HG03108 (cell line): ENCODE data around the gene NFAM1.

Experiments used
- ATAC-seq: cut with Tn5 transposase; IDR thresholded peaks from one replicate; pipeline ENCODE4 v1.9.1; 2021; ENCODE audit warnings: moderate library complexity; ENCODE audit not compliant: unreplicated experiment

The NFAM1 gene

DNA sequence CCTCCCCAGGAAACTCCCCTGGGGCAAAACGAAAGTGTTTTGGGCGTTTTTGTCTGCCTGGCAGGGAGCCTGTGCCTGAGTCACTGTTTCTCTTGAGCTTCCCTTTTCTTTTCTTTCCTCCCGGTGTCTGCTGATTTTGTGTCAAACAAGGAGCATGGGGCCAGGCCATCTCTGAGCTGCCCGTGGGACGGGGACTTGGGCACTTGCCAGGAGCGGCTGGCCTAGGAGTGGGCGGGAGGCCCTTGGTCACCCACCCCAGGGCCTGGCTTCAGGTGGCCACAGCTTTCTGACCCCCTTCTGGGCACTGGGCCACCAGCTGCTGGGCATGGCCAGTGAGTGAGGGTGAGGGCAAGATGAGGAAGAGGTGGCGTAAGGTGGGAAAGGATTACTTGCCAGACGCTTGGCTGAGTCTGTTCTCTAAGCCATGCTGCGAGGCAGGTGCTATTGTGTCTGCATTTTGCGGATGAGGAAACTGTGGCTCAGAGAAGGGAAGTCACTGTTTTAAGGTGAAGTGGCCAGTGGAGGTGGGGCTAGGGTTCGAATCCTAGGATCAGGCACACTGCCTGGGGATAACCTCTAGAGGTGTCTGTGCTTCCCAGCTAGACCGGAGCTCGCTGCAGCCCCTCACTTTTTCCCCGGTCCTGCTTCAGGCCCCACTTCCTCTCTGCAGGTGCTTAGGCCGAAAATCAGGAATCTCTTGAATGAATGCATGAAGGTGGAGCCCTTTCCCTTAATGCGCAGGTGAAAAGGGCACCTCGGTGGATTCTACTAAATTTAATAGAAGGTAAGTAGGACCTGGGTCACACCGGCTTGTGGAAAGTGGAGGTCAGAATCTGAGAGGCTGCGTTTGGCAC is 7.8 kb upstream of the NFAM1 start:
- no peak for ATAC-seq

DNA sequence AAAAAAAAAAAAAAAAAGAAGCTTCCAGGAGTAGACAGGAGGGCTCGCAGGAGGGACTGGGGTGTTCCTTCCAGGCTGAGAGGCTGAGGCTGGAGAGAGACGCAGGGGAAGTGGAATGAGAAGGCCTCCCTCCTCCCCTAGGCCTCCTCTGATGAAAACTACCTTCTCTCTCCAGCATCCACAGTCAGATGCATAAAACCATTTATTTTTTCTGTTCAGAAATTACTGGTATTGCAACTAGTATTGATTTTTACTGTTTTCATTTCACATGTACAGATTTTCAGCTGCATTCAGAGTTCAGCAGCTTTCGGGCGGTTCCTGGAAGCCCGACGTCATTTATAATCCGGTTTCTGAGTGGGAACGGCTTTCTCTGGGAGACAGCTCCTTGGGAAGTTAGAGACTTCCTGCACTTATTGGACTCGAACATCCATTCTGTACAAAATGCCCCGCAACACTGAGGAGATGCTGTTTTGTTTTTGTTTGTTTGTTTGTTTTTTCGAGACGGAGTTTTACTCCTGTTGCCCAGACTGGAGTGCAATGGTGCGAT is 6.9 kb upstream of the NFAM1 start:
- ATAC-seq, result no peak

DNA sequence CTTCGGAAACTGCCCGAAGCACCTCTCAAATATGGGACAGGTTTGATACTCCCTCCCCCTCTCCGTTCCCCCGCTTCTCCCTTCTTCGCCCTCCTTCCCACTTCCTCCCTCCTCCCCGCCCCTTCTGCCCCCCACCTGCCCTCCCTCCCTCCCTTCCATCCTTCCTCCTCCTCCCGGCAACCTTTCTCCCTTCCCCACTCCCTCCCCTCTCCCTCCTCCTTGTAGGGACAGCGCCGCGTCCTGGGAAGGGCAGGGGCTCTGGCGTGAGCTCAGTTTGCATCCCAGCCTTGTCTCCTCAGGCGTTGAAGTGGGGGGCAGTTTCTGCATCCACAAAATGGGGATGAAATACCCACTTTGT is 6.1 kb upstream of the NFAM1 start:
- no peak for ATAC-seq

DNA sequence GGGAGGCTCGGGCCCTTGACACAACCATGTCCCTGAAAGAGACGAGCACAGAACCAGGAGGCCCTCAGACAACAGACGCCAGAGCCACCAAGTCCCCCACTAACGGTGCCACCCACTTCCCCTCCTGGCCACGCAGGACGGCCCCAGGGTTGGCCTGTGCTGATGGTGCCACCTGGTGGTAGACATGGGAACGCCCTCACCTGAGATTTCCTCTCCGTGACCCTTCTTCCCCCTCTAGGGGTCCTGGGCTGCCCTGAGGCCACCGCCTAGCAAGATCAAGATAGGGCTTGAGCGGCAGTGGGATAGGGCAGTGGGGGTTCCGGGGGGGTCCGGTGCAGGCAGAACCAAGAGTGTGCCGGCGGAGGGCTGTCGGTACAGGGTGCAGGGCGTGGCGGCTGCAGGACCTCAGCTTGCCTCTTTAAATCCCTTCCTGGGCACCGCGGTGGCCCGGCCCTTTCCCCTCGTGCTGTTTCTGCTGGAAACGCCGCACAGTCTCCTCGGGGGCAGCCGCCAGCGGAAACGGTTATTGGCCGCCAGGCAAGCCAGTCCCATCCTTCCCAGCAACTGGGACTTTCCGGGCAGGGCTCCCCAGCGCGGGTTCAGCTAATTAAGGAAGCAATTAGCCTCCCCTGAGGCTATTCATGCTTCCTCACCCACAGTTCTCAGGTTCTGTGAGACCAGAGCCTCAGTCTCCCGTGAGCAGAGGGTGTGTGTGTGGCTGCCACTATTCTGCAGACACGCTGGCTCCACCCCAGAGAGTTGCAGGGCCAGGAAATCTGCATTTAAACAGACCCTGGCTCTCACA is 5.5 kb upstream of the NFAM1 start:
- peak; percentile 55 for ATAC-seq

DNA sequence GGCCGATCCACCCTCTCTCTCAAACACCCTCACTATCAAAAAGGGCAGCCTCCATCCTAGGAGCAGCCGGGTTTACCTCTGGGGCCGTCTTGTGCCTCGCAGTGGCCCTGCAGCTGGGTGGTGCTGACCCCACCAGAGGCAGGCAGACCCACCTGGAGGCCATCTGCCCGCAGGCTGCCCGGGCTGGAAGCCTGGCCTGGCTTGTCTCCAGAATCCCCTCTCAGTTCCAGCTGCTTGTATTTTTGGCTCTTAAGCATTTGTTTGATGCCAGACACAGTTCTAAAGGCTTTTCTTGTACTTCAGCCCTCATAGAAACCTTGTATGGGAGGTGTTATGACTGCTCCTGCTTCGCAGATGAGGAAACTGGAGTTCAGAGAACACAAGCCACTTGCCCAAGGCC is 4.2 kb upstream of the NFAM1 start:
- no peak for ATAC-seq

DNA sequence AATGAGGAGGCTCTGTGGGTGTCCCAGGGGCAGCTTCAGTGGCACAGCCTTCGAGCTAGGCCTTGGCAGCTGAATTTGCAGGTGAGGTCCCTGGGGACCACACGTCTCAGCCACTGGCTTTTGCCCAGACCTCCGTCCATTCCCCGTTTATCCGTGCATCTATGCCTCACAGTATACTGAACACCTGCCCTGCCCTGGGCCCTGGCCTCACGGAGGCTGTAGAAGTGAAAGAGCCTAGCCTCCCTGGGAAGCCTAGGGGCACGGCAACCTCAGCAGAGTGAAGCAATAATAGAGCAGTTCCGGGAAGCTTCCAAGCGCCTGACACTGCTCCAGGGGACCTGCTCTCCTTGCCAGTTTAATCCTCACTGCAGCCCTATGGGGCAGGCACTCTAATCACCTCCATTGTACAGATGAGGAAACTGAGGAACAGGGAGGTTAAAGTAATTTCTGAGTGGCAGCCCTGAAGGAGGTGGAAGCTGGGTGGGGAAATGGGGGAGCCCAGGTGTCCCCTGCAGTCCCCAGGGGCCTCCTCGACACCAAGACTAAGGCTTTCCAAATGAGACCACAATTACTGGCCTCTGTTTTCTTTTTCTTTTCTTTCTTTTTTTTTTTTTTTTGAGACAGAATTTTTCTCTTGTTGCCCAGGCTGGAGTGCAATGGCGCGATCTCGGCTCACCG is 2.7 kb upstream of the NFAM1 start:
- no peak for ATAC-seq

DNA sequence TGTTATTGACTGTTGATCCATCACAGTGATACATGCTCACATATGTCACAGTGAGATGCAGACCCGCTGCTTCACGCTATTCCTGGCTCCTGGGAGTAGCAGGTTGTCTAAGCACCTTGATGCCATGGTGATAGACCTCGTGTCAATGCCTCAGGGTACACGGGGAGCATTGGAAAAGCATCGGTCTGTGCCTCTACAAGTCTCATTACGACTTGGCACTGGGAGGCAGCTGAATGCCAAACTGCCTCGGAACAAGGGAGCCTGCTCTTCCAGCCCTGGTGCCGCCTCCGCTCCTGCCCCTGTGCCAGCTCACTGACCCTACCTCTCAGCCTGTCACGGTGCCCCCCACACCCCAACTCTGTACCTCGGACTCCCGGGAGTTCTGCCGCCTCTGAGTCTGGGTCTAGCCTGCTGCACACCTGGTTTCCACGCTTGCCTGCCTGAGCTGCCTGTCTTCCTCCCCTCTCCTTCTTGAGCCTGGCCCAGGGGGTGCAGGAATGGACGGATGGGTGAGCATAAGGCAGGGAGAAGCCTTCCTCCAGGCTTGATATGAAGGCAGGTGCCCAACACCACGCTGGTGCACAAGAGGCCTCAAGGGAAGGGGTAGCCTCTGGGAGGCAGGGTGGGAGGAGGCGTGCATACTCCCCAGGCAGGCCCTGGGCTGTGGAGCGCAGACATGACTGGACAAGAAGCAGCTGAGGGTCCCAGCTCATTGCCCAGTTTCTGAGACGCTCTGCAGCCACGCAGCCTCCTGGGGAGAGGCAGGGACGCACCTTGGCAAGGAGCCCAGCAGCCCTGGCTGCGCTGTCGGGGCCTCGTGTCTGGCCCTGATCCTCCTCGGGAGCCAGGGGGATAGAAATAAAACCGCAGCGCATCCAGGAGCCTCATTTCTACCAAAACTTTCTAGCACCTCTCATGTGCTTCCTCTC is 1.8 kb upstream of the NFAM1 start:
- ATAC-seq, result no peak

DNA sequence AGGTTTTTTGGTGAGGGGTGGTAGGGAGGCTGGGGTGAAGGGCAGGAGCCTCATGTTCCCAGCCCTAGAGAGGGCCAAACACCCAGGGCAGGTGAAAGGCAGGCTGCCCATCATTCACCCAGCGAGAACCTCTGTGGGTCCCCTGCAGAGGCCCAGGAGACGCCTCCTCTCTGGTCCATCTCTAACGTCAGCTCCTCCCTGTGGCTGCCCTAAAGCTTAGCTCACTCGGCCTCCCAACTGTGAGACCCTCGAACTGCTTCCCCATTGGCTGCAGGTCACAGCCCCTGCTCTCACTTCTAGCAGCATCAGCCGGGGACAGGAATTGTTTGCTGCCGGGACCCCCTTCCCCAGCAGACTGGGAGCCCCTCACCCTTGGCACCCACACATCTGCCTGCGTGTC is 615 bp upstream of the NFAM1 start:
- ATAC-seq, result no peak

DNA sequence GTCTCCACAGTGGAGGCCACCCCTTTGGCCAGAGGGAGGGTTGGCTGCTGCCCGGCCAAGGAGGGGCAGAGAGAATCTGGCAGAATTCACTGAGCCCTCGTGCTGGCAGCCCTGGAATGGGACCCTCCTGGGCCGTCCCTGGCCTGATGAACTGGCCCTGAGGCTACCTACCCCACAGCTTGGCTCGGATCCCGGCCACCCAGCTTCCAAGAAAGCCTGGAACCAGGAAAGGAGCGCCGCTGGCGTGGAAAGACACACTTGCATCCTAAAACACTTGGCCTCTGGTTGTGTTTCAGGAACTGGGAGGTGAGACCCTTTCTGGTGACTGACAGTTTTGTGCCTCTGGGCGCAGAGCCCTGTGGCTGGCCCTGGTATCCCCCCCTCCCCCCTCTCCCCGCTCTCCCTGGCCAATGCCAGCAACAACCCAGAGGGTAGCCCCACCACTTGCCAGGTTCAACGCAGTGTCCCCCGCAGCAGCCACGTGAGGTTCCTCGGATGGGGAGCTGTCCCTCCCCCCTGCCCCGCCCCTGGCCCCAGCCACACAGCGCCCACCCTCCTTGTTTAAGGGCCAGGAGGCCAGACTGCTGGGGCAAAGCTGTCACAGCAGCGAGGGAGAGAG is 693 bp downstream of the NFAM1 start:
- no peak for ATAC-seq

DNA sequence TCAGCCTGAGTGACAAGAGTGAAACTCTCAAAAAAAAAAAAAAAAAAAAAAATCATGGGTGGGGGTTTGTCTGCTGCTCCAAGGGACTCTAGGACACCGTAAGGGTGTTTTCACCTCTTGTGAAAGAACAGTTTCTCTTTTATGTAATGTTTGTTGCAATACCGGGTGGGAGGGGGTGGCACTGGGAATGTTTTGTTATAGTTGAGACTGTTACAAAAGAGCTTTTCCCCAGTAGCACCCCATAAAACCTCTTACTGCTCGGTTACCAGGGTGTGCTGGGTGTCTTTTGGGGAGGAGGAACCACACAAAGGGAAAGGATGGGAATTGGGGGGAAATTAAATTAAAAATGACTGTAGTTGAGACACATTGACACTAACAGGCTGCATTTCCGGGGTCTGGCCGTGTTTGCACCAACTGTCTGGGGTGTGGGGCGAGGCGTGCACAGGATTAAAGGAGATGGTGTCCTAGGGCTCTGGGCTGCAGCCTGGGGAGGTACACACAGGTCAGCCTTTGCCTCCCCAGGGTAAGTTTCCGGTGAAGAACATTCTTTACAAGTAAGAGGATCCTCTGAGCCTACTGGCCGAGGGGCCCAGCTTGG is 1.6 kb downstream of the NFAM1 start:
- no peak for ATAC-seq

DNA sequence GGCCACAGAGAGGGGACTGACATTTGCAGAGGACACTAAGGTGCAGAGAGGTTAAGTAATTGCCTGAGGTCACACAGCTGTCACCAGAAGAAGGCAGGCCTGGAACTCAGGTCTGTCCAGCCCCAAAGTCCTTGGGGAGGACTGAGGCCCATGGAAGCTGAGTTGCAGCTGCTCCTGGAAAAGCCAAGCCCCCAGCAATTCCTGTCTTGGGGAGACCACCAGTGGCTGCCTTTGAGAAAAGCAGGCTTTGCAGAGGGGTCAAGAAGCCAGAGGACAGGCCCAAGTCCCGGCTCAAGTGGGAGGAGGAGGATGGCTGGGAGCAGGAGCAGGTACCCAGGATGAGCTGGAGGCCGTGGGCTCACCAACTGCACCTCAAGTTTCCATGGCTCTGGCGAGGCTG is 3.4 kb downstream of the NFAM1 start:
- no peak for ATAC-seq

DNA sequence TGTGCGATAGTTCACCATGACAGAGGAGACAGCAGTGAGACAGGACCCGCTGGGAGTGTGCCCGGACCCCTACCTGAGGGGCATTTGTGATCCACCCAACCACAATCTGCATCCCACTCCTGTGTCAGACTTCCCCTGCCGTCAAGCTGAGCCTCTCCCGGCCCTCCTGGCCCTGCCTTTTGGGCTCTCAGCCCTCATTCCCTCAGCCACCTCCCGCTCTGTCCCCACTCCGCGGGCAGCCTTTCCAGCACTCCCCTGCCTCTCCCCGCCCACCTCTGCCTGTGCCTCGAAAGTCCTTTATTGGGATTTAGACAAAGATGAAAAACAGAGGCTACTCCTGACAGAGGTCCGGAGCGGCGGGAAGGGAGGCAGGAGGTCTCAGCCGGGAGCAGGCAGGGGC is 4.2 kb downstream of the NFAM1 start:
- no peak for ATAC-seq

DNA sequence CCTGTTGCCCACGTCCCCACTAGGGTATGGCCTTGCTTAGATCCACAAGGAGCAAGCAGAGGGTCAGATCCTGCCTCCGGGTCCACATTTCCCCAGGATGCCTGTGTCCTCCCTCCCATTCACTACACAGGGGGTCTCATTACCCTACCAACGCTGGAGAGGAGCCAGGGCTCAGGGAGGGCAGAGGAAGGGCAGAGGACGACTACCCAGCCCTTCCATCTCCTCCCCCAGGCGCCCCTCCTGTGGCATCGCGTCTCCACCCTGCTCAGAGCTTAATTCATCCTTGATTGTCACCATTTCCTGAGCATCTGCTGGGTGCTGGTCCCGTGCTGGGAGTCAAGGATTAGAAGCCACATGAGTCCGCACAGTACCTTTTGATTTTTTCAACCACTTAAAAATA is 5.0 kb downstream of the NFAM1 start:
- ATAC-seq, result no peak

DNA sequence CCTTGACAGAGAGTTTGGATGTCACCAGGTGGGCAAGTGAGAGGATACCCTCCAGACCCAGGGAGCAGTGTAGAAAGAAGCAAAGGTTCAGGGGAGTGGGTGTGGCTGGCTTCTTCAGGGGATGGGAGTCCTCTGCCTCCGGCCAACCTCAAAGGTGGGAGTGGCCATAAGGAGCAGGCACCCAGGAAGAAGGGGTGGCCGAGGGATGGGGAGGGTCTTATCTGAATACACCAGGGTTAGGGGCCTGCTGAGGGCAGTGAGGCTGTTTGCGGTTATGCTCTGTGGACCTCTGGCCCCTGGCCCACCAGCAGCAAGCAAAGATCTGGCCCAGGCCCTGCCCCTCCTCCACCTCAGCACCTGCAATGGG is 6.2 kb downstream of the NFAM1 start:
- no peak for ATAC-seq

DNA sequence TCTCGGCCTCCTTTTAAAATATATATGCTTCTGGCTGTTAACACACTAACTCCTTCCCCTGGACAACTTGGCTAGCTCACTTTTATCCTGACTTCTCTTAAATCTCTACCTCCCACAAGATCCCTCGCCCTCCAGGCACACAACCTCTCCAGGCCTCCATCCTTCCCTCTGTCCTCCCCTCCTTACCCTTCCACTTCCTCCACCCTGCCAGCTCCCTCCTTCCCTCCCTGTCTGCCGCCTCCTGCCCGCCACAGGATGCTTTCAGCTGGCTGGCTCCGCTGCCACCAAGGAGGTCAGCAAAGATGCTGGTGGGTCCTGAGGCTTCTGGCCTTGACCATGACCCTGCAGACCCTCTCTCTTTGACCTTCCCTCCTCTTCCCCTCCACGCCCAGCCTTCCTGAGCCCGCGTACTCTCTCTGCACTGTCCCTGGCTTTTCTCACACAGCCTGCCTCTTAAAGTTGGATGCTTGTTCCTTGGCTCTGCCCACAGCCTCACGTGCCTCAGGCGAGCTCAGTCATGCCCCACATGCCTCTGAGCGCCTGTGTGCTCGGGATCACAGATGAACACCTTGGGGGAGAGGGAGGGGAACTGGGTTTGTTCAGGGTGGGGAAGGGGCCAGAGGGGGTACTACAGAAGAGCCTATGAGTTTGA is 6.7 kb downstream of the NFAM1 start:
- ATAC-seq, result no peak

DNA sequence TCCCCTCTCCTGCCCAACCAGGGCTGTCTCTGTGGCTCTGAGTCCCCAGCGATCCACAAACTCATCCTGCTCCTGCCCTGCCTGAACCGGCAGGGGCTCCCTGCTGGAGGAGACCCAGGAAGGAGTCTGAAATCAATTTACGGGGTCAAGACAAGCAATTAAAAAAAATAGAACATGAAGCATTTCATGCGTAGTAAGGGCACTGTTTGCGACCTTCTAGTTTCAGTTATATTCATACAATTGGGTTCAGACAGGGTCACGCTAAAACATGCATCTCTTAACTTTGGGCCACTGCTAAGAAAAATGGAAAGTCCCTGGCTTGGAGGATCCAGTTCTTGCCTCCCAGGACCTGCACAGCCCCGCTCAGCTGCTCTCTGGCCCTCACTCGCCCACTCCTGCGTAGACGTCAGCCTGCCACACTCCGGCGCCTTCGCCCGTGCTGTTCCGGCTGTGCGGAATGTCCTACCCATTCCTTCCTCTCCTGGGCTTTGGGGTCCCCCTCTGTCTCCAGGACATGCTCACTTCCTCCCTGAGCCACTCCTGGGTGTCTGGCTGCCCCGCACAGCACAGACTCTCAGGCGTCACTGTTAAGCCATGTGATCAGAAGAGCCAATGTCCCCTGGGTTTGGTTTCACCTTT is 12.8 kb downstream of the NFAM1 start:
- ATAC-seq, result no peak

DNA sequence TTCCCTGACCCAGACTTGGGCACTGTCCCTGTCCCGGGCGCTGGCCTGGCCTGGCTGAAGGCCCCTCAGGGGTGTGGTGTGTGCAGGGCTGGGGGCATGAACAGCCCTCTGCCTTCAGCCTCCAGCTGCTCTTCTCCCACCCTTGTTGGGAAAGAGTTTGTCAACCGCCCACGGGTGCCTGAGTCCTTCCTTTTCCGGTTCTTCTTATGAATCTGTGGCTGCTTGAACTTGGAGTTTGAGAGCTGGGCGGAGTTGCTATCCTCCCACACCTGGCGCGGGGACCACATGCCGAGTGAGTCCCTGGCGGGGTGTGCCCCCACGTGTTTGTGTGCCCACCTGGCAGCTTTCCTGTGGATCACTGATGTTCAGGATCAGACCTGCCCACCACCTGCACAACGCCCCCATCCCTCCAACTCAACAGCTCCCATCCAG is 13.4 kb downstream of the NFAM1 start:
- no peak for ATAC-seq

DNA sequence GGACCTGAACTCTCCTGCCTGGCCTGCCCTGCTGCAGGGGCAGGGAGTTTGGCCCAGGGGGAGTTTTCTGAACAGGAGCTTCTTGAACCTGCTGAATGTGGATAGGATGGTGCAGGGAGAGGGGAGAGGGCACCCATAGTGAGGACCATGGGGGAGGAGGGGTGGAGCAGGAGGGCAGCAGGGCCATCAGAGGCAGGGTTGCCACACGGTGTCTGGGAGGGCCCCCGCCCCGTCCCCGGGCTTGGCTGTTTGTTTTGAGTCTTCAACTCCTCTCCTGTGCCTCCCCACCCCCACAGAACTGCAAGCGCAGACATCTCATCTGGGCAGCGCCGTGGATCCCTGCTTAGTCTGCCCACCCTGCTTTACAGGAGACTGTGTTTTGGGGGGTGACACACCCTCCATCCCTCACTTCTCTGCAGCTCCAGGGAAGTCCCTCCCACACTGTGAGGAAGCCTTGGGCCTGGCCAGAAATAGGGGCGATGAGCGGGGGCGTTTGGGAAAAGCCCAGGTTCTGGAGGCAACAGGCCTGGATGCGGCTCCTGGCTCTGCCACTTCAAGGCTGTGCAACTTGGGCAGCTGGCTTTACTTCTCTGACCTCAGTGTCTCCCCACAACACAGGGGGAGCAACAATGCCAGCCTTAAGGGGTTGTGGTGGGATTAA is 14.4 kb downstream of the NFAM1 start:
- ATAC-seq, result no peak
